ENCODE results near the gene FAM237A. TPM values are rescaled to one million over a fixed set of nuclear protein-coding genes. Genes with fewer than 3 reads are reported as not detected.

FAM237A gene
- total and polyA plus RNA-seq, 3 donors from 2014 or later, result 3.7 TPM; not detected in 2

DNA sequence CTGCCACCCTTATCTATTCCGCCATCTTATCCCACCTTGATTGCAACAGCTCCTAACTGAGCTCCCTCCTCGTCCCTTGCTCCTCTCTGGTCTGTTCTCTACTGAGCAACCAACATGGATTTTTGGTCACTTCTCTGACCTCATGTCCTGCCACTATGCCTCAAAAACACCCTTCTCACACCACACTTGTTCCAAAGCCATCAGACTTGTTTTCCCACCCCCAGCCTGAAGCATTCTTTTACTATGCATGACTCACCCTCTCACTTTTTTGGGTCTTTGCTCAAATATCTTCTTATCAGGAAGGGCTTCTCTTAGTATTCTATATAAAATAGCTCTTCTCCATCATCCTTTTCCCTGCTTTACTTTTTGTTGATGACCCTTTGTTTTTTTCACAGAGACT, 2.7 kb upstream of the FAM237A start:
- Histone ChIP-seq H3K27me3 (no peaks in the 10 kb centered on the region), H3K9me3 (no peaks in the 10 kb centered on the region), H3K4me3 (no peak overlapping the region), H3K4me1 (no peaks in the 10 kb centered on the region), H3K27ac (no peak overlapping the region), H3K36me3 (ENCODE audit: low read depth, missing control alignments) (no peaks in the 10 kb centered on the region)
- DNase-seq, result no peak
- TF ChIP-seq POLR2A (IDR thresholded peaks at IDR 0.05), result no peak
- TF ChIP-seq, protein P1, sequence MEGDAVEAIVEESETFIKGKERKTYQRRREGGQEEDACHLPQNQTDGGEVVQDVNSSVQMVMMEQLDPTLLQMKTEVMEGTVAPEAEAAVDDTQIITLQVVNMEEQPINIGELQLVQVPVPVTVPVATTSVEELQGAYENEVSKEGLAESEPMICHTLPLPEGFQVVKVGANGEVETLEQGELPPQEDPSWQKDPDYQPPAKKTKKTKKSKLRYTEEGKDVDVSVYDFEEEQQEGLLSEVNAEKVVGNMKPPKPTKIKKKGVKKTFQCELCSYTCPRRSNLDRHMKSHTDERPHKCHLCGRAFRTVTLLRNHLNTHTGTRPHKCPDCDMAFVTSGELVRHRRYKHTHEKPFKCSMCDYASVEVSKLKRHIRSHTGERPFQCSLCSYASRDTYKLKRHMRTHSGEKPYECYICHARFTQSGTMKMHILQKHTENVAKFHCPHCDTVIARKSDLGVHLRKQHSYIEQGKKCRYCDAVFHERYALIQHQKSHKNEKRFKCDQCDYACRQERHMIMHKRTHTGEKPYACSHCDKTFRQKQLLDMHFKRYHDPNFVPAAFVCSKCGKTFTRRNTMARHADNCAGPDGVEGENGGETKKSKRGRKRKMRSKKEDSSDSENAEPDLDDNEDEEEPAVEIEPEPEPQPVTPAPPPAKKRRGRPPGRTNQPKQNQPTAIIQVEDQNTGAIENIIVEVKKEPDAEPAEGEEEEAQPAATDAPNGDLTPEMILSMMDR (IDR thresholded peaks at IDR 0.05), result no peak
- WGBS, 2 donors, result 23 to 24% methylated on average over 2 of the region's 2 CpGs
- intact Hi-C loops (cut with DNase I; ENCODE audit: low total_unique reads), result no loop called here

DNA sequence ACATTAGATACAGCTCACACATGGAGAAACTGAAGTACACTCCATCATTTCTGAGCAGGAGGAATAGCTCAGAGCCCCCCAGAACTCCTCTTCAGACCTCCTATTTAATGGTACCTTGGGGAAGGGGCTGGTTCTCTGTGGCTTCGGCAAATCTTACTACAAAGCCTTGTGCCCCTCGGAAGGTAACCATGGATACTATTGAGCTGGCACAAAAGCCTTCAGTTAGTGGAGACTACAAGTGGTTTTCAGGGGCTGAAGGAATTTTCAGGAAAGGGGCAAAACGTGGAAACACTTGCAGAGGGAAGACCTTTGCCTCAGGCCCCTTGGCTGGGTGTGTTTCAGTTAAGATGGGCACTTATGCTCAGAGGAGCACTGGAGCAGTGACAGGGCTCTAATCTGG, 1.1 kb upstream of the FAM237A start:
- no peak for TF ChIP-seq POLR2A (IDR thresholded peaks at IDR 0.05)
- TF ChIP-seq, protein P1 (IDR thresholded peaks at IDR 0.05), result no peak
- 30 to 36% methylated on average over 3 of the region's 3 CpGs for WGBS, 2 donors
- Histone ChIP-seq H3K27ac (no peak overlapping the region), H3K36me3 (ENCODE audit: low read depth, missing control alignments) (no peaks in the 10 kb centered on the region), H3K4me3 (no peak overlapping the region), H3K27me3 (no peaks in the 10 kb centered on the region), H3K4me1 (no peaks in the 10 kb centered on the region), H3K9me3 (no peaks in the 10 kb centered on the region)
- intact Hi-C loops (cut with DNase I; ENCODE audit: low total_unique reads), result no loop called here
- no peak for DNase-seq

DNA sequence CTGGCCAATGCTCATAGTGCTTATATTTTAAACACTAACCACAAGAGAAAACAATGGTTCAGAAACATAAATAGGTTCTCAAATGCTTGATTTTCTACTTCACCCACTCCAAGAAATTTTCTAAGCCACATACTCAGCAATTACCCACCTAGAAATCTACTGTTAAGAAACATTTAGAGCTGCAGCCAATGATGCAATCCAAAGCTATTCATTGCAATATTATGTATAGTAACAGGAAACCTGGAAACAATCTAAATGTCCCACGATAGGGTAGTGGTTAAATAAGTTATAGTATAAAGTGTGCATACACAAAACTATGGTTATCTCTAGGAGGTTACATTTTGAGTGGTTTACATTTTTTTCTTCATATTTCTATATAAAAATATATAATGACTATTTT, 5.7 kb downstream of the FAM237A start:
- no peak for TF ChIP-seq POLR2A (IDR thresholded peaks at IDR 0.05)
- TF ChIP-seq, protein P1 (IDR thresholded peaks at IDR 0.05), result no peak
- WGBS, 2 donors, result 83 to 86% methylated on average over 1 of the region's 1 CpG
- no peak overlapping the region for H3K4me3 ChIP-seq
- intact Hi-C loops (cut with DNase I; ENCODE audit: low total_unique reads), result no loop called here
- H3K36me3 ChIP-seq (ENCODE audit: low read depth, missing control alignments), result no peaks in the 10 kb centered on the region
- no peak for DNase-seq
- no peak overlapping the region for H3K27ac ChIP-seq
- no peaks in the 10 kb centered on the region for H3K27me3 ChIP-seq
- H3K9me3 ChIP-seq, result no peaks in the 10 kb centered on the region
- H3K4me1 ChIP-seq, result no peaks in the 10 kb centered on the region

GRCh38 chr2:206657087-206657486, 14.8 kb downstream of the FAM237A start:
- intact Hi-C loops (cut with DNase I; ENCODE audit: low total_unique reads), result no loop called here
- no peaks in the 10 kb centered on the region for H3K9me3 ChIP-seq

DNA sequence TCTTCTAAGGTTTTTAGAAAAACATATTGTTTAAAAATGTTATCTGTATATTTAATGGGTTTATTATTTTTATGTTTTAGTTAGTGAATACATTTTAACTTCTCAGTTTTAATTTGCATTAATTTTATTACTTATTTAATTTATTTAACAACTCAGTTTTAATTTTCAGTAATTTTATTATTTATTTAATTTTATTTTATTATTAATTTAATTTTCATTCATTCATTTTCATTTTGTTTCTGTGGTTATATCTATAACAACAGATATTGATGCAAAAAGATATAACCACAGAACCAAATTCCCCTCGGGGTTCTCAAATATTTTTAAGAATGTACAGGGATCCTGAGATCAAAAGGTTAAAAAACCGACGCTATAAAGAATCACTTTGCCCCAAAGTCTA, 23.0 kb downstream of the FAM237A start:
- no peaks in the 10 kb centered on the region for H3K36me3 ChIP-seq (ENCODE audit: low read depth, missing control alignments)
- TF ChIP-seq, protein P1 (IDR thresholded peaks at IDR 0.05), result no peak
- TF ChIP-seq POLR2A (IDR thresholded peaks at IDR 0.05), result no peak
- H3K4me1 ChIP-seq, result no peaks in the 10 kb centered on the region
- DNase-seq, result no peak
- intact Hi-C loops (cut with DNase I; ENCODE audit: low total_unique reads), result no loop called here
- no peaks in the 10 kb centered on the region for H3K27me3 ChIP-seq
- H3K9me3 ChIP-seq, result no peaks in the 10 kb centered on the region
- 88 to 89% methylated on average over 3 of the region's 3 CpGs for WGBS, 2 donors
- no peak overlapping the region for H3K4me3 ChIP-seq
- no peak overlapping the region for H3K27ac ChIP-seq

More at GRCh38 chr2:206657087-206657486, 14.8 kb downstream of the FAM237A start:
- TF ChIP-seq, protein P1 (IDR thresholded peaks at IDR 0.05), result no peak
- TF ChIP-seq POLR2A (IDR thresholded peaks at IDR 0.05), result no peak
- no peak for DNase-seq
- H3K4me3 ChIP-seq, result no peak overlapping the region
- WGBS, 2 donors, result 91 to 98% methylated on average over 1 of the region's 1 CpG
- no peaks in the 10 kb centered on the region for H3K36me3 ChIP-seq (ENCODE audit: low read depth, missing control alignments)
- H3K27me3 ChIP-seq, result no peaks in the 10 kb centered on the region
- H3K4me1 ChIP-seq, result no peaks in the 10 kb centered on the region
- H3K27ac ChIP-seq, result no peak overlapping the region
